HG03108 (cell line): Measurements from ENCODE around the gene PCDHB16.
"Not testable (repeated sequence)": the region's sequence is repeated elsewhere in the genome, so short reads cannot be mapped to it uniquely, and the experiment has no call there.

ENCODE experiments used
- ATAC-seq: cut with Tn5 transposase; IDR thresholded peaks from one replicate; pipeline ENCODE4 v1.9.1; 2021; ENCODE audit warnings: moderate library complexity; ENCODE audit not compliant: unreplicated experiment

The PCDHB16 gene

GRCh38 chr5:141224844-141225243 lies 42.7 kb downstream of the PCDHB16 start:
- not testable (repeated sequence) for ATAC-seq

- not testable (repeated sequence) for ATAC-seq
Measured at GRCh38 chr5:141225421-141225820, 43.2 kb downstream of the PCDHB16 start.

DNA sequence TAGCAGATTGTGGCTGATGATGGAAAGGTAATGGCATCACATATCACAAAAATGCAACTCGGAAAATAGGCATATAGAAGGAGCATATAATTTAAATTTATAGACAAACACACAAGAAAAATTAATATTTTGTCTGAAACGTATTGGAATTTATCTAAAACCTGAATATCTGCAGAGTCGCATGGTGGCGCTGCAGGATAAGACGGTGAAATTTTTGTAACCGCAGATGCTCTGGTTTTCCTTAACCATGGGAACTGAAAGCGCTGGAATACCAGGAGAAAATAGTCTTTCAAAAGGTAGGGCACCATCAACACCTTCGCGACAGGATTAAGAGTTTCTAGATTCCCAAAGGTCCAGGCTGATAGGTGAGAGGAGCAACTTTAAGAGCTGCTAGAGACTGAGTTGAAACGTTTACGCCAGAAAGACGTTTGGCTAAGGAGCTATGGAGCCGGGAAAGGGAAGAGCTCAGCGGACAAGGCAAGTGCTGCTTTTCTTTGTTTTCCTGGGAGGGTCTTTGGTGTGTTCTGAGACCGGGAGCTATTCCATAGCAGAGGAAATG lies 52.0 kb downstream of the PCDHB16 start:
- no peak for ATAC-seq
